ENCODE data around the gene DEDD2.

The DEDD2 gene

DNA sequence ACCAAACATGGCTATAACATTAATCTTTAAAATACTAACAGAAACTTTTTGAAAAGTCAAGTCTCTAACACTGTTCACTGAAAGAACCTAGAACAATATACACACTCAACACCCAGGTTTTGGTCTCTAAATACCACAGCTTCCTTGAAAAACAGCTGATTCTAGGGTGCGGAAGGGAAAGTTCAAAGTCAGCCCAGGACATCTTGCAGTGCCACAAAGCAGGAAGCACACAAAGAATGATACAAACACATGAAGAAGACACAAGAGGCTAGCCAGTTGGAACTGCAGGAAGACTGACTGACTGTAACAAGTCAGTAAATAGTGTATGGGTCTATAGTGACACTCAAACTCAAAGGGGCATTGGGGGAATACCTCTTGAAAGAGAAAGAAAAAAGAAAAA lies 4.6 kb downstream of the DEDD2 start:
- H3K4me3 ChIP-seq (ENCODE audit: low read depth, low read length), result no peak overlapping the region
- no peak for DNase-seq (ENCODE audit: low read depth)
- TF ChIP-seq, protein P1, sequence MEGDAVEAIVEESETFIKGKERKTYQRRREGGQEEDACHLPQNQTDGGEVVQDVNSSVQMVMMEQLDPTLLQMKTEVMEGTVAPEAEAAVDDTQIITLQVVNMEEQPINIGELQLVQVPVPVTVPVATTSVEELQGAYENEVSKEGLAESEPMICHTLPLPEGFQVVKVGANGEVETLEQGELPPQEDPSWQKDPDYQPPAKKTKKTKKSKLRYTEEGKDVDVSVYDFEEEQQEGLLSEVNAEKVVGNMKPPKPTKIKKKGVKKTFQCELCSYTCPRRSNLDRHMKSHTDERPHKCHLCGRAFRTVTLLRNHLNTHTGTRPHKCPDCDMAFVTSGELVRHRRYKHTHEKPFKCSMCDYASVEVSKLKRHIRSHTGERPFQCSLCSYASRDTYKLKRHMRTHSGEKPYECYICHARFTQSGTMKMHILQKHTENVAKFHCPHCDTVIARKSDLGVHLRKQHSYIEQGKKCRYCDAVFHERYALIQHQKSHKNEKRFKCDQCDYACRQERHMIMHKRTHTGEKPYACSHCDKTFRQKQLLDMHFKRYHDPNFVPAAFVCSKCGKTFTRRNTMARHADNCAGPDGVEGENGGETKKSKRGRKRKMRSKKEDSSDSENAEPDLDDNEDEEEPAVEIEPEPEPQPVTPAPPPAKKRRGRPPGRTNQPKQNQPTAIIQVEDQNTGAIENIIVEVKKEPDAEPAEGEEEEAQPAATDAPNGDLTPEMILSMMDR (IDR thresholded peaks at IDR 0.05; ENCODE audit: low read depth, low read length), result no peak
- TF ChIP-seq MYC (IDR thresholded peaks at IDR 0.05; ENCODE audit: low read depth, low read length) (no peak), POLR2A (IDR thresholded peaks at IDR 0.05; ENCODE audit: extremely low read depth, insufficient read length) (no peak)
- TF ChIP-seq, protein P2, sequence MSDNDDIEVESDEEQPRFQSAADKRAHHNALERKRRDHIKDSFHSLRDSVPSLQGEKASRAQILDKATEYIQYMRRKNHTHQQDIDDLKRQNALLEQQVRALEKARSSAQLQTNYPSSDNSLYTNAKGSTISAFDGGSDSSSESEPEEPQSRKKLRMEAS (IDR thresholded peaks at IDR 0.05; ENCODE audit: low read depth, low read length), result no peak

DNA sequence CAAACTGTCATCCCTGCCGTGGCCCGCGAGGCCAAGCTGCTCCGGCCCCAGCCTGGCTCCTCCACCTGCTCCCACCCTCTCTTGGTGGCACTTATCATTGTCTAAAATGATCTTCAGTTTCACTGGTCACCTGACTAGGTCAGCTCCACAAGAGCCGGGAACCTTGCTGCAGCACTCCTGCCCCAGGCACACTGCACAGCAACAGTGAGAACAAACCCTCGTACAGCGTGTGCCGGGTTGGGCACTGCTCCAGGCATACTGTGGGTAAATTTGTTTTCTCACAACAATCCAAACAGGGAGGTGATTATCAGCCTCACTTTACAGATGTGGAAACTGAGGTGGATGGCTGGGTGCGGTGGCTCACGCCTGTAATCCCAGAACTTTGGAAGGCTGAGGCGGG lies 8.9 kb downstream of the DEDD2 start:
- H3K4me3 ChIP-seq (ENCODE audit: low read depth, low read length), result no peak overlapping the region
- TF ChIP-seq MYC (IDR thresholded peaks at IDR 0.05; ENCODE audit: low read depth, low read length) (no peak), POLR2A (IDR thresholded peaks at IDR 0.05; ENCODE audit: extremely low read depth, insufficient read length) (no peak)
- TF ChIP-seq, protein P1 (IDR thresholded peaks at IDR 0.05; ENCODE audit: low read depth, low read length), result no peak
- TF ChIP-seq, protein P2 (IDR thresholded peaks at IDR 0.05; ENCODE audit: low read depth, low read length), result no peak
- DNase-seq (ENCODE audit: low read depth), result no peak

DNA sequence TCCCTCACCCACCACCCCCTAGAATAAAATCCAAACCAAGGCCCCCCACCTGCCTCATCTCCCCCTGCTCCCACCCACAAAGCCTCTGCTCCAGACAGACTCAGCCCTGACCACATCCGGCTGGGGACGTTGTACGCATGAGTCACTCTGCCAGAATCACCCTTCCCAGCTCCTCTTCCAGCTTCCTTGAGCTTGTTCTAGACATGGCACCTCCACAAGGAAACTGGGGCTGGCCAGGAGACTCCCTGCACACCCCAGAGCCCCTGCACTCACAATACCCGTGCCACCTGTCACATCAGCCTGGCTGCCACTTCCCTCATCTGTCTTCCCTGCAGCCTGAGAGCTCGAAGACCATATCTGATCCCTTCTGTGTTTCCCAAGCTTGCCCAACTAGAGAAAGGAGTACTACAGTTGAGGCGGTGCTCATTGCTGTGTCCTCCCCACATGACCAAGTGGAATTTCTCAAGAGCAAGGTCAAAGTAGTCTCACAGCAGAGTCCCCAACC lies 9.7 kb downstream of the DEDD2 start:
- H3K4me3 ChIP-seq (ENCODE audit: low read depth, low read length), result peak overlapping the region; percentile 23
- TF ChIP-seq MYC (IDR thresholded peaks at IDR 0.05; ENCODE audit: low read depth, low read length) (0 out of 2 replicates have a peak, but pooled peaks have one; percentile 5), POLR2A (IDR thresholded peaks at IDR 0.05; ENCODE audit: extremely low read depth, insufficient read length) (no peak)
- TF ChIP-seq, protein P2 (IDR thresholded peaks at IDR 0.05; ENCODE audit: low read depth, low read length), result 0 out of 2 replicates have a peak, but pooled peaks have one; percentile 33
- TF ChIP-seq, protein P1 (IDR thresholded peaks at IDR 0.05; ENCODE audit: low read depth, low read length), result no peak
- peak; percentile 87 for DNase-seq (ENCODE audit: low read depth)

DNA sequence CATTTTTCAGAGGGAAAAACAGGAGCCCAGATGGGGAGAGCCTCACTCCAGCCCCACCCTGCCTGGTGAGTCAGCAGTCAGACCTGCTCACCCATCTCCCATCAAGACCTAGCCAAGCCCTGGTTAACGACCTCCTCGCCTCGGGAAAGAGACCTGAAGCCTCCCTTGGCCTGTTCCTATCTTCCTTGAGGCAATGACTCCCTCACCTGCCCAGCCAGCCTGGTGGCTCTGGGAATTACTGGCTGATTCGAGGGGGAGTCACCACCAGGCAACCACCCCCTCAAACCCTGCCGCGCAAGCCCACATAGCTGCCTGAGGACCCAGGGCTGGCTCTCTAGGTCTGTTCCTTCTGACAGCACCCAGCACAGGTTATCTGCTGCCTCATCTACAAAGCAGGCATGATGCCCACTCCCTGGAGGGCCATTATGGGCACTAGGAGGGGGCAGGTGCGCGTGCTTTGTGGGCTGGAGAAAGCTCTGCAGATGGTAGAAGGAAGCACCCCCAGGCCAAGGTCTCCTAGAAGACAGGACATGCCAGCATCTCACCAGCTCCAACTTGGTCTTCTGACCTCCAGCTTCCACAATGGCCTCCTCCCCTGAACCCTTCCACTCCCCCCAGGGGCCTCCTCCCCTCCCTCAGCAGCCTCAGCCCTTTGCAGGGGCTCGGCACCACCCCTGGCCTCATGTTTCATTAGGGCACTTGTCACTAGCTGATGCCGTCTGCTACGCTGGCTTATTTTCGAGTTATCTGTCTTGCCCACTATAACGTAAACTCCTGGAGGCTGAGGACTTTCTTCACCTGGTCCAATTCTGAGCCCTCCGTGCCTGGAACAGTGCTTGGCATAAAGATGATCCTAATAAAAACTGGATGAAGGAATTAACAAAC lies 10.4 kb downstream of the DEDD2 start:
- peak overlapping the region; percentile 23 for H3K4me3 ChIP-seq (ENCODE audit: low read depth, low read length)
- TF ChIP-seq, protein P1 (IDR thresholded peaks at IDR 0.05; ENCODE audit: low read depth, low read length), result no peak
- TF ChIP-seq MYC (IDR thresholded peaks at IDR 0.05; ENCODE audit: low read depth, low read length), result no peak
- TF ChIP-seq, protein P2 (IDR thresholded peaks at IDR 0.05; ENCODE audit: low read depth, low read length), result no peak
- TF ChIP-seq POLR2A (IDR thresholded peaks at IDR 0.05; ENCODE audit: extremely low read depth, insufficient read length), result no peak
- DNase-seq (ENCODE audit: low read depth), result peak; percentile 77

DNA sequence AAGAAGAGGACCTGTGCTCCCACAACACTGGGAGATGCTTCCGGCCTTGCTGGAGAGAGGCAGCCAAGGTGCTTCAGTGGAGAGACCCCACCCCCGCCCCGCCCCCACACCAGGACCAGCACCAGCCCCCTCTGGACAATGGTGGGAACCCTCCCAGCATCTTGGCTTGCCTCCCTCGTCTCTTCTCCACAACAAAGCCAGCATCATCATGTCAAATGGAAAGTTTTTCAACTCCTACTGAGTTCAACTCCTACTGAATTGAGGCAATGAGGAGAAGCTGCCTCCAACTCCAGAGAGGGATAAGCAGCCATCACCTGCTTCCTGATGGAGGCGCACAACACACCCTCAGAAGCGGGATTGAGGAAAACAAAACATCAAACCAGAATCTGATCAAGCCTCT lies 12.8 kb downstream of the DEDD2 start:
- TF ChIP-seq MYC (IDR thresholded peaks at IDR 0.05; ENCODE audit: low read depth, low read length), result no peak
- TF ChIP-seq, protein P2 (IDR thresholded peaks at IDR 0.05; ENCODE audit: low read depth, low read length), result no peak
- TF ChIP-seq, protein P1 (IDR thresholded peaks at IDR 0.05; ENCODE audit: low read depth, low read length), result no peak
- TF ChIP-seq POLR2A (IDR thresholded peaks at IDR 0.05; ENCODE audit: extremely low read depth, insufficient read length), result no peak
- DNase-seq (ENCODE audit: low read depth), result no peak
- no peak overlapping the region for H3K4me3 ChIP-seq (ENCODE audit: low read depth, low read length)

Data from NB4 (cell line).